SK-N-SH (cell line): ENCODE results near the gene ATF5.
"Not testable (repeated sequence)": the region's sequence is repeated elsewhere in the genome, so short reads cannot be mapped to it uniquely, and the experiment has no call there.

Source experiments
- ELF1 ChIP-seq: IDR thresholded peaks from 2 replicates; pipeline ENCODE4 v1.4.0; 2012
- JUND ChIP-seq: IDR thresholded peaks from 2 replicates; pipeline ENCODE4 v1.4.0; 2012
- POLR2AphosphoS5 ChIP-seq: IDR thresholded peaks from 2 replicates; pipeline ENCODE4 v1.6.1; 2012; ENCODE audit warnings: low read depth, low read length
- RXRA ChIP-seq: IDR thresholded peaks from 2 replicates; pipeline ENCODE4 v1.4.0; 2012; ENCODE audit warnings: low read depth, mild to moderate bottlenecking, borderline replicate concordance
- SIN3A ChIP-seq: IDR thresholded peaks from 2 replicates; pipeline ENCODE4 v1.6.1; 2012; ENCODE audit warnings: low read depth, mild to moderate bottlenecking, low read length, moderate library complexity, borderline replicate concordance
- TAF1 ChIP-seq: IDR thresholded peaks from 2 replicates; pipeline ENCODE4 v1.6.1; 2012; ENCODE audit warnings: low read depth, mild to moderate bottlenecking, low read length, moderate library complexity, borderline replicate concordance
- TCF12 ChIP-seq: IDR thresholded peaks from 2 replicates; pipeline ENCODE4 v1.4.0; 2012
- TF ChIP-seq, protein P1 (sequence below): fragments of 200-600 bp; sonication (generic); IDR thresholded peaks from 2 replicates; pipeline ENCODE4 v1.6.1; 2017; ENCODE audit warnings: antibody characterized with exemption, mild to moderate bottlenecking, moderate library complexity

GRCh38 chr19:49958596-49958995 lies 29.6 kb downstream of the ATF5 start:
- TF ChIP-seq, protein P1, sequence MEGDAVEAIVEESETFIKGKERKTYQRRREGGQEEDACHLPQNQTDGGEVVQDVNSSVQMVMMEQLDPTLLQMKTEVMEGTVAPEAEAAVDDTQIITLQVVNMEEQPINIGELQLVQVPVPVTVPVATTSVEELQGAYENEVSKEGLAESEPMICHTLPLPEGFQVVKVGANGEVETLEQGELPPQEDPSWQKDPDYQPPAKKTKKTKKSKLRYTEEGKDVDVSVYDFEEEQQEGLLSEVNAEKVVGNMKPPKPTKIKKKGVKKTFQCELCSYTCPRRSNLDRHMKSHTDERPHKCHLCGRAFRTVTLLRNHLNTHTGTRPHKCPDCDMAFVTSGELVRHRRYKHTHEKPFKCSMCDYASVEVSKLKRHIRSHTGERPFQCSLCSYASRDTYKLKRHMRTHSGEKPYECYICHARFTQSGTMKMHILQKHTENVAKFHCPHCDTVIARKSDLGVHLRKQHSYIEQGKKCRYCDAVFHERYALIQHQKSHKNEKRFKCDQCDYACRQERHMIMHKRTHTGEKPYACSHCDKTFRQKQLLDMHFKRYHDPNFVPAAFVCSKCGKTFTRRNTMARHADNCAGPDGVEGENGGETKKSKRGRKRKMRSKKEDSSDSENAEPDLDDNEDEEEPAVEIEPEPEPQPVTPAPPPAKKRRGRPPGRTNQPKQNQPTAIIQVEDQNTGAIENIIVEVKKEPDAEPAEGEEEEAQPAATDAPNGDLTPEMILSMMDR = not testable (repeated sequence)
- TF ChIP-seq TAF1, ELF1, POLR2AphosphoS5, JUND, SIN3A, TCF12, RXRA: not testable (repeated sequence)
